GM13977 (cell line): ENCODE data around the gene TRAPPC10.

Experiments
- DNase-seq: peaks from one replicate; pipeline ENCODE4 v3.0.0; 2012; ENCODE audit warnings: low spot score
- in situ Hi-C: fragments of 300-500 bp; cut with MboI; formaldehyde crosslinking; loops from one replicate; pipeline ENCODE4 v1.12.0; 2022; ENCODE audit warnings: low sequenced_read_pairs, low pct_unique_long_range_greater_than_20kb, mixed read lengths, inconsistent platforms; ENCODE audit not compliant: unreplicated experiment
- TF ChIP-seq, protein P1 (sequence below): IDR thresholded peaks from 2 replicates; pipeline ENCODE4 v1.5.1; 2012; ENCODE audit warnings: mild to moderate bottlenecking, control low read depth; ENCODE audit not compliant: insufficient read depth; ENCODE audit errors: extremely low read depth, missing control alignments

Gene TRAPPC10

DNA sequence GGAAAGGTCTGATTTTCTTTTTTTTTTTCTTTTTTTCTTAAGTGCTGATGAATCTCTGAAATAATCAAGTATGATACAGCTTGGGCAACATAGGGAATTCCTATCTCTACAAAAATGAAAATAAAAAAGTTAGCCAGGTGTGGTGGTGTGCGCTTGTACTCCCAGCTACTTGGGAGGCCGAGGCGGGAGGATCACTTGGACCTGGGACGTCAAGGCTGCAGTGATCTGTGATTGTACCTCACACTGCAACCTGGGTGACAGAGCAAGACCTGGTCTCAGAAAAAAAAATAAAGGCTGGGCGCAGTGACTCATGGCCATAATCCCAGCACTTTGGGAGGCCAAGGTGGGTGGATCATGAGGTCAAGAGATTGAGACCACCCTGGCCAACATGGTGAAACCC lies 6.0 kb downstream of the TRAPPC10 start:
- TF ChIP-seq, protein P1, sequence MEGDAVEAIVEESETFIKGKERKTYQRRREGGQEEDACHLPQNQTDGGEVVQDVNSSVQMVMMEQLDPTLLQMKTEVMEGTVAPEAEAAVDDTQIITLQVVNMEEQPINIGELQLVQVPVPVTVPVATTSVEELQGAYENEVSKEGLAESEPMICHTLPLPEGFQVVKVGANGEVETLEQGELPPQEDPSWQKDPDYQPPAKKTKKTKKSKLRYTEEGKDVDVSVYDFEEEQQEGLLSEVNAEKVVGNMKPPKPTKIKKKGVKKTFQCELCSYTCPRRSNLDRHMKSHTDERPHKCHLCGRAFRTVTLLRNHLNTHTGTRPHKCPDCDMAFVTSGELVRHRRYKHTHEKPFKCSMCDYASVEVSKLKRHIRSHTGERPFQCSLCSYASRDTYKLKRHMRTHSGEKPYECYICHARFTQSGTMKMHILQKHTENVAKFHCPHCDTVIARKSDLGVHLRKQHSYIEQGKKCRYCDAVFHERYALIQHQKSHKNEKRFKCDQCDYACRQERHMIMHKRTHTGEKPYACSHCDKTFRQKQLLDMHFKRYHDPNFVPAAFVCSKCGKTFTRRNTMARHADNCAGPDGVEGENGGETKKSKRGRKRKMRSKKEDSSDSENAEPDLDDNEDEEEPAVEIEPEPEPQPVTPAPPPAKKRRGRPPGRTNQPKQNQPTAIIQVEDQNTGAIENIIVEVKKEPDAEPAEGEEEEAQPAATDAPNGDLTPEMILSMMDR: no peak
- in situ Hi-C loops: no loop called here
- DNase-seq: no peak

DNA sequence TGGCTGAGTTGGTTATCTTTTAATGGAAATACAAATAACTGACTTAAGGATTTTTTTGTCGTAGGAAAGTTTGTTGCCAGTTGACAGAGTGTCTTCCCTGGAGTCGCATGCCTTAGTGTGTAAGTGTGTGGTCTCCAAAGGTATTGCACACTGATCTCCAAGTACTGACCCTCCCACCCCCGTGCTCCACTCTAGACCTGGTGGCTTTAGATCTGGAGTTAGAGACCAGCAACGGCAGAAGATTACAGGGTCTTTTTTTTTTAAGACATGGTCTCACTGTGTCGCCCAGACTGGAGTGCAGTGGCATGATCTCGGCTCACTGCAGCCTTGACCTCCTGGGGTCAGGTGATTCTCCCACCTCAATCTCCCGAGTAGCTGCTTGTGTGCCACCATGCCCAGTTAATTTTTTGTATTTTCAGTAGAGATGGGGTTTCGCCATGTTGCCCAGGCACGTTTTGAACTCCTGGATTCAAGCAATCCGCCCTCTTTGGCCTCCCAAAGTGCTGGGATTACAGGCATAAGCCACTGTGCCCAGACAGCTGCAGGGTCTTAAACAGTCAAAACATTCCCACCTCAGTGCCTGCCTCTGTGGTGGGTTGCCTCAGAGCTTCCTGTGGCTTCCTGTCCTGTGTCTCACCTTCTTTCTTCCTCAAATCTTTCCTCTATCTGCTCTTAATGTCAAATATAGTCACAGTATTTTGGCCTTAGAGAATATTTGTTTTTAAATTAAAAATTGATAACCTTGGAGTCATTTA lies 6.9 kb downstream of the TRAPPC10 start:
- TF ChIP-seq, protein P1: no peak
- in situ Hi-C loops: no loop called here
- no peak for DNase-seq

DNA sequence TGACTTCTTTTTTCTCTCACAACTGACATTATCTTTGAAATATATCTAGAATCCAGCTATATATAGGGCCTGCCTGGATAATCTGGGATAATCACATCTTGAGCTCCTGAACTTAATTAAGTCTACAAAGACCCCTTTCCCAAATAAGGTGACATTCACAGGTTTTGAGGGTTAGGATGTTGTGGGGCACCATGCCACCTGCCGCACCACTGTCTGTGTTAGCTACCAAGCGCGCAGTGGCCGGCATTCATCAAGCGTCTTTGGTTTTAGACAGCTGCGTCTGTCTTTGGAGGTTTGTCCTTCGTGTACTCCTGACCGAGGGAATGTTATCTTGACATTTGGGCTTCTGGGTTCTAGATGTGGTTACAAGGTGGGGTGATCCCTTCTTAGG lies 7.5 kb downstream of the TRAPPC10 start:
- in situ Hi-C loops: no loop called here
- TF ChIP-seq, protein P1: no peak
- DNase-seq: no peak

DNA sequence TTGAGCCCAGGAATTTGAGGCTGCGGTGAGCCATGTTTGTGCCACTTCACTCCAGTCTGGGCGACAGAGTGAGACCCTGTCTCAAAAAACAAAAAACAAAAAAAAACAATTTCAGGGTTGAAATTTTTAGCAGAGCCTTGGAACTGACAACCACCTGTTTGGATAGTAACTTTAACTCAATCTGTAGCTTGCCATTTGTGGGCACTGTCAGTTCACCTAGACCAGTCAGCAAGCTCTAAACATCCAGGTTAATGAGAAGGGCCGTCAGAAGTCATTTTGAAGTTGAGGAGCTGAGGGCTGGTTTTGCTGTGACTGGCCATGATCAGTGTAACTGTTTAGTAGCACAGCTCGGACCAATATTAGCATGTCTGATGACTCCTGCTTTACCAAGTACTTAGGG lies 8.4 kb downstream of the TRAPPC10 start:
- DNase-seq: no peak
- TF ChIP-seq, protein P1: no peak
- in situ Hi-C loops: no loop called here

DNA sequence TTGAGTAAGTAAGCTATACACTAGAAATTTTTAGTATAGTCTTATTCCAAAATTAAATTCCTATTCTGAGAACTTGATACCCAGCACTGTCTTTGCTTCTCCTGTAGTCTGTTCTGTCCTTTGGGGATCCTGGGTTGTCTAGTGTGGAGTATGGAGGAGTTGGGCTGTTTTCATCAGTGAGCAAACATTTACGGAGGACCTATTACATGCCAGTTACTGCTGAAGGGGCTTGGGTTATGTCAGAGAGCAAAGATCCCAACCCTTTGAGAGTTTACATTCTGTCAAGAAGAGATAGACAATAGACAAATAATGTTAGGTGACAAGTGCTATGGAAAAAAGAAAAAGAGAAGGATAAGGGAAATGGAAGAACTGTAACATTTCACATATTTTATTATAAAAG lies 9.0 kb downstream of the TRAPPC10 start:
- TF ChIP-seq, protein P1: no peak
- in situ Hi-C loops: no loop called here
- no peak for DNase-seq

DNA sequence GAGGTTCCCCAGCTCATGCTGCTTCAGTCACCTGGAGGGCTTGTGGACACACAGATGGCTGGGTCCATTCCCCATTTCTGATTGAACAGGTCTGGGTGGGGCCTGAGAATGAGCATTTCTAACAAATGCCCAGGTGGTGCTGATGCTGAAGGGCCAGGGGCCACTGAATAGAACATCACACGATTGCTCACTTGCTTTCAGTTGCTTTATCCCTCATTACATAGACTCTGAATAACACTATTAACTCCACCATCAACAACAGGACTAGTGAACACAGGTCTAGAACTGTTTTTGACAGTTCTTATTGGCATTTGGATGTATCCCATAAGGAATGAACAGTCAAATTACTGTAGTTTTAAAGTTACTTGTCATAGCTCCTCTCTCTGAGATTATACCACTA lies 12.1 kb downstream of the TRAPPC10 start:
- DNase-seq: no peak
- TF ChIP-seq, protein P1: no peak
- in situ Hi-C loops: no loop called here
